H9 (cell line): ENCODE results near the gene ABCG5. TPM values are rescaled to one million over a fixed set of nuclear protein-coding genes. Genes with fewer than 3 reads are reported as not detected.

ENCODE experiments used
- DNase-seq: peaks from one replicate; pipeline ENCODE4 v3.0.0-alpha.2; 2017
- H2AFZ ChIP-seq: one replicate; pipeline ENCODE4 v1.6.1; 2013; ENCODE audit warnings: mild to moderate bottlenecking, low read length, control low read depth, moderate library complexity
- H2AK5ac ChIP-seq: 2 replicates; pipeline ENCODE4 v1.6.1; 2013; ENCODE audit warnings: low read length, control low read depth, mixed read lengths; ENCODE audit not compliant: insufficient read length
- H2BK120ac ChIP-seq: one replicate; pipeline ENCODE4 v1.6.1; 2013; ENCODE audit warnings: low read depth, mild to moderate bottlenecking, low read length, control low read depth, inconsistent platforms; ENCODE audit not compliant: poor library complexity, severe bottlenecking
- H2BK12ac ChIP-seq: 2 replicates; pipeline ENCODE4 v1.6.1; 2013; ENCODE audit warnings: low read length, control low read depth, mixed read lengths, low read depth; ENCODE audit not compliant: insufficient read length
- H2BK15ac ChIP-seq: 2 replicates; pipeline ENCODE4 v1.6.1; 2013; ENCODE audit warnings: low read depth, low read length, control low read depth
- H2BK20ac ChIP-seq: one replicate; pipeline ENCODE4 v1.6.1; 2013; ENCODE audit warnings: low read depth, mild to moderate bottlenecking, low read length, control low read depth, inconsistent platforms; ENCODE audit not compliant: poor library complexity, severe bottlenecking
- H2BK5ac ChIP-seq: 2 replicates; pipeline ENCODE4 v1.6.1; 2013; ENCODE audit warnings: low read length, control low read depth, mixed read lengths; ENCODE audit not compliant: insufficient read length
- H3K14ac ChIP-seq: 2 replicates; pipeline ENCODE4 v1.6.1; 2013; ENCODE audit warnings: low read length, control low read depth; ENCODE audit not compliant: insufficient read depth
- H3K18ac ChIP-seq: 2 replicates; pipeline ENCODE4 v1.6.1; 2013; ENCODE audit warnings: low read depth, mild to moderate bottlenecking, mixed read lengths, low read length, control low read depth; ENCODE audit not compliant: insufficient read length
- H3K23ac ChIP-seq: 2 replicates; pipeline ENCODE4 v1.6.1; 2013; ENCODE audit warnings: low read length, control low read depth, mixed read lengths, low read depth; ENCODE audit not compliant: insufficient read length
- H3K23me2 ChIP-seq: 2 replicates; pipeline ENCODE4 v1.6.1; 2013; ENCODE audit warnings: low read depth, mild to moderate bottlenecking, mixed read lengths, low read length, control low read depth; ENCODE audit not compliant: insufficient read length, poor library complexity, severe bottlenecking
- H3K27ac ChIP-seq: 2 replicates; pipeline ENCODE4 v1.5.1; 2013; ENCODE audit warnings: low read length, control low read depth, mixed read lengths, low read depth; ENCODE audit not compliant: insufficient read length
- H3K27me3 ChIP-seq: 2 replicates; pipeline ENCODE4 v1.6.1; 2013; ENCODE audit warnings: low read length, control low read depth, inconsistent platforms; ENCODE audit not compliant: insufficient read depth
- H3K4ac ChIP-seq: 2 replicates; pipeline ENCODE4 v1.6.1; 2013; ENCODE audit warnings: low read depth, mild to moderate bottlenecking, control low read depth, inconsistent platforms, low read length, moderate library complexity
- H3K4me1 ChIP-seq: 2 replicates; pipeline ENCODE4 v1.6.1; 2013; ENCODE audit warnings: low read length, control low read depth, inconsistent platforms; ENCODE audit not compliant: insufficient read depth
- H3K4me2 ChIP-seq: 2 replicates; pipeline ENCODE4 v1.6.1; 2013; ENCODE audit warnings: low read length, control low read depth, mixed read lengths; ENCODE audit not compliant: insufficient read length, insufficient read depth
- H3K56ac ChIP-seq: 2 replicates; pipeline ENCODE4 v1.6.1; 2013; ENCODE audit warnings: low read depth, mild to moderate bottlenecking, mixed read lengths, low read length, control low read depth; ENCODE audit not compliant: insufficient read length
- H3K79me1 ChIP-seq: 2 replicates; pipeline ENCODE4 v1.6.1; 2013; ENCODE audit warnings: low read depth, mild to moderate bottlenecking, moderate library complexity, low read length, control low read depth, inconsistent platforms; ENCODE audit not compliant: insufficient read depth, poor library complexity, severe bottlenecking
- H3K79me2 ChIP-seq: 2 replicates; pipeline ENCODE4 v1.6.1; 2013; ENCODE audit warnings: low read length, control low read depth, inconsistent platforms; ENCODE audit not compliant: insufficient read depth
- H3K9ac ChIP-seq: 2 replicates; pipeline ENCODE4 v1.6.1; 2013; ENCODE audit warnings: low read length, control low read depth, mixed read lengths; ENCODE audit not compliant: insufficient read length; ENCODE audit errors: extremely low read depth
- H3K9me3 ChIP-seq: one replicate; pipeline ENCODE4 v1.6.1; 2013; ENCODE audit warnings: low read depth, low read length, inconsistent platforms; ENCODE audit not compliant: control insufficient read depth
- H3T11ph ChIP-seq: one replicate; pipeline ENCODE4 v1.6.1; 2013; ENCODE audit warnings: mild to moderate bottlenecking, low read length, control low read depth, inconsistent platforms
- H4K20me1 ChIP-seq: one replicate; pipeline ENCODE4 v1.6.1; 2013; ENCODE audit not compliant: control insufficient read depth, insufficient read length, insufficient read depth
- H4K5ac ChIP-seq: 2 replicates; pipeline ENCODE4 v1.6.1; 2013; ENCODE audit warnings: low read depth, mild to moderate bottlenecking, mixed read lengths, low read length, control low read depth; ENCODE audit not compliant: insufficient read length
- H4K8ac ChIP-seq: replicated peaks from 2 replicates; pipeline ENCODE4 v1.6.1; 2013; ENCODE audit warnings: low read length, control low read depth, mixed read lengths, low read depth; ENCODE audit not compliant: insufficient read length
- H4K91ac ChIP-seq: 2 replicates; pipeline ENCODE4 v1.6.1; 2013; ENCODE audit warnings: low read depth, mild to moderate bottlenecking, moderate library complexity, mixed read lengths, low read length, control low read depth; ENCODE audit not compliant: insufficient read length
- H3K27ac Mint-ChIP-seq, 3 experiments: 2 replicates in 2 of 3; 3 replicates in 1 of 3; pipeline ENCODE4 v1.8.0; 2020 to 2021; ENCODE audit warnings: mixed read lengths in 3 of 3, mild to moderate bottlenecking in 1 of 3, moderate library complexity in 1 of 3
- H3K27me3 Mint-ChIP-seq: 2 replicates; pipeline ENCODE4 v1.8.0; 2021; ENCODE audit warnings: low read depth, mild to moderate bottlenecking, moderate library complexity, mixed read lengths
- H3K36me3 Mint-ChIP-seq, 3 experiments: 2 replicates in 2 of 3; 3 replicates in 1 of 3; pipeline ENCODE4 v1.8.0; 2020 to 2021; ENCODE audit warnings: low read depth in 3 of 3, mixed read lengths in 3 of 3; ENCODE audit not compliant: insufficient read depth in 1 of 3
- H3K4me1 Mint-ChIP-seq, 2 experiments: 2 replicates each; pipeline ENCODE4 v1.8.0; 2020; ENCODE audit warnings: mixed read lengths in 2 of 2
- H3K4me3 Mint-ChIP-seq, 2 experiments: 2 replicates in 1 of 2; 3 replicates in 1 of 2; pipeline ENCODE4 v1.8.0; 2020 to 2021; ENCODE audit warnings: mild to moderate bottlenecking in 2 of 2, mixed read lengths in 2 of 2, moderate library complexity in 1 of 2
- H3K9me3 Mint-ChIP-seq, 2 experiments: 2 replicates in 1 of 2; 3 replicates in 1 of 2; pipeline ENCODE4 v1.8.0; 2020; ENCODE audit warnings: mild to moderate bottlenecking in 2 of 2, mixed read lengths in 2 of 2, moderate library complexity in 1 of 2
- CTCF ChIP-seq: fragments of 200-600 bp; sonication (generic); conservative IDR thresholded peaks from 3 replicates; pipeline ENCODE4 v1.8.0; 2021; ENCODE audit warnings: antibody characterized with exemption, mild to moderate bottlenecking
- WGBS: extraction: QIAGEN DNeasy Blood & Tissue Kit; methylation state at CpG from one replicate; pipeline ENCODE4 v1.1.7; 2013; ENCODE audit warnings: missing lambda C conversion rate, low lambda C conversion rate, mixed read lengths; ENCODE audit not compliant: insufficient read length; ENCODE audit errors: extremely low coverage; 5-methylcytosine and 5-hydroxymethylcytosine counted together
- total RNA-seq: library from RNA; stranded (reverse); gene quantifications from 2 replicates; pipeline ENCODE4 v1.2.1, GENCODE V29; 2021

The ABCG5 gene
- total RNA-seq, 1 experiment from 2014 or later = not detected

GRCh38 chr2:43872151-43872550 lies 33.5 kb upstream of the ABCG5 start:
- H3T11ph ChIP-seq = no peak overlapping the region
- H3K4me3 Mint-ChIP-seq = no peak overlapping the region
- H4K5ac ChIP-seq = no peak overlapping the region
- H2BK120ac ChIP-seq = no peak overlapping the region
- no peaks in the 10 kb centered on the region for H3K4me1 ChIP-seq
- H3K4me2 ChIP-seq = no peak overlapping the region
- H2BK15ac ChIP-seq = no peak overlapping the region
- H3K9me3 ChIP-seq = no peaks in the 10 kb centered on the region
- H3K18ac ChIP-seq = no peak overlapping the region
- no peak overlapping the region for H2AK5ac ChIP-seq
- no peak overlapping the region for H3K27ac Mint-ChIP-seq
- H2AFZ ChIP-seq = no peak overlapping the region
- no peak overlapping the region for H3K4ac ChIP-seq
- H2BK20ac ChIP-seq = no peak overlapping the region
- no peak overlapping the region for H3K27ac ChIP-seq
- H3K9me3 Mint-ChIP-seq = no peaks in the 10 kb centered on the region
- H3K79me1 ChIP-seq = no peaks in the 10 kb centered on the region
- H4K91ac ChIP-seq = no peak overlapping the region
- no peaks in the 10 kb centered on the region for H4K20me1 ChIP-seq
- TF ChIP-seq CTCF = no peak
- H3K23ac ChIP-seq = no peak overlapping the region
- no peaks in the 10 kb centered on the region for H3K79me2 ChIP-seq
- H3K23me2 ChIP-seq = no peaks in the 10 kb centered on the region
- H3K27me3 ChIP-seq = no peaks in the 10 kb centered on the region
- no peak overlapping the region; the same call in 1 of the 2 replicates for H3K14ac ChIP-seq
- no peak overlapping the region for H2BK12ac ChIP-seq
- H3K56ac ChIP-seq = no peak overlapping the region
- no peak overlapping the region for H4K8ac ChIP-seq
- H3K27me3 Mint-ChIP-seq = peaks cover 54% of the 10 kb centered on the region
- WGBS = no CpG with 5 or more reads among the region's 12 CpGs
- no peak for DNase-seq
- no peak overlapping the region for H2BK5ac ChIP-seq
- no peaks in the 10 kb centered on the region for H3K36me3 Mint-ChIP-seq
- no peak overlapping the region for H3K9ac ChIP-seq
- no peaks in the 10 kb centered on the region for H3K4me1 Mint-ChIP-seq
